Activated T-cell treated with anti-CD3 and anti-CD28 coated beads for 1 hour (primary cell): ENCODE results near the gene SMYD3.

Experiments
- DNase-seq: peaks from one replicate; pipeline ENCODE4 v3.0.0-alpha.2; 2020; ENCODE audit warnings: low read depth

The SMYD3 gene

GRCh38 chr1:246515390-246516005, 8.4 kb upstream of the SMYD3 start:
- no peak for DNase-seq

GRCh38 chr1:246513619-246514343, 6.7 kb upstream of the SMYD3 start:
- DNase-seq: no peak

- no peak for DNase-seq
Observed at GRCh38 chr1:246513041-246513440, 6.0 kb upstream of the SMYD3 start.

GRCh38 chr1:246512635-246513034, 5.6 kb upstream of the SMYD3 start:
- no peak for DNase-seq

GRCh38 chr1:246512230-246512629, 5.2 kb upstream of the SMYD3 start:
- no peak for DNase-seq

GRCh38 chr1:246511203-246511602, 4.1 kb upstream of the SMYD3 start:
- no peak for DNase-seq

GRCh38 chr1:246510147-246511030, 3.3 kb upstream of the SMYD3 start:
- DNase-seq: no peak

- DNase-seq: no peak
Observed at GRCh38 chr1:246508897-246509688, 2.0 kb upstream of the SMYD3 start.

GRCh38 chr1:246506367-246506673, 759 bp downstream of the SMYD3 start:
- DNase-seq: no peak

GRCh38 chr1:246503341-246503740, 3.7 kb downstream of the SMYD3 start:
- no peak for DNase-seq

GRCh38 chr1:246497331-246497915, 9.7 kb downstream of the SMYD3 start:
- DNase-seq: no peak

GRCh38 chr1:246492611-246493245, 14.4 kb downstream of the SMYD3 start:
- DNase-seq: peak; percentile 12

GRCh38 chr1:246491551-246492053, 15.5 kb downstream of the SMYD3 start:
- no peak for DNase-seq

GRCh38 chr1:246488674-246489073, 18.4 kb downstream of the SMYD3 start:
- no peak for DNase-seq

- no peak for DNase-seq
Observed at GRCh38 chr1:246483569-246483933, 23.5 kb downstream of the SMYD3 start.

GRCh38 chr1:246482805-246483568, 24.1 kb downstream of the SMYD3 start:
- no peak for DNase-seq

- no peak for DNase-seq
Observed at GRCh38 chr1:246479061-246479460, 28.0 kb downstream of the SMYD3 start.

GRCh38 chr1:246477634-246478033, 29.4 kb downstream of the SMYD3 start:
- DNase-seq: no peak

- DNase-seq: no peak
Observed at GRCh38 chr1:246476771-246477170, 30.3 kb downstream of the SMYD3 start.

GRCh38 chr1:246471688-246472087, 35.4 kb downstream of the SMYD3 start:
- DNase-seq: no peak
